GM19238 (cell line): Measurements from ENCODE around the gene POGLUT2.
A peak's percentile ranks its signal among the peaks of the same experiment; 100 is the strongest.

Source experiments
- DNase-seq: peaks from one replicate; pipeline ENCODE4 v3.0.0; 2011; ENCODE audit warnings: low spot score; ENCODE audit not compliant: insufficient read length

POGLUT2 gene

GRCh38 chr13:102798581-102799425 lies at the start of gene POGLUT2, which contains the start of gene BIVM:
Gene POGLUT2 (minus strand): TSS chr13:102798976. CDS start chr13:102798670, 306 bp downstream.
Gene BIVM (plus strand): TSS chr13:102799119. CDS start chr13:102807268, 8,149 bp downstream.
- DNase-seq: peak; percentile 91

DNA sequence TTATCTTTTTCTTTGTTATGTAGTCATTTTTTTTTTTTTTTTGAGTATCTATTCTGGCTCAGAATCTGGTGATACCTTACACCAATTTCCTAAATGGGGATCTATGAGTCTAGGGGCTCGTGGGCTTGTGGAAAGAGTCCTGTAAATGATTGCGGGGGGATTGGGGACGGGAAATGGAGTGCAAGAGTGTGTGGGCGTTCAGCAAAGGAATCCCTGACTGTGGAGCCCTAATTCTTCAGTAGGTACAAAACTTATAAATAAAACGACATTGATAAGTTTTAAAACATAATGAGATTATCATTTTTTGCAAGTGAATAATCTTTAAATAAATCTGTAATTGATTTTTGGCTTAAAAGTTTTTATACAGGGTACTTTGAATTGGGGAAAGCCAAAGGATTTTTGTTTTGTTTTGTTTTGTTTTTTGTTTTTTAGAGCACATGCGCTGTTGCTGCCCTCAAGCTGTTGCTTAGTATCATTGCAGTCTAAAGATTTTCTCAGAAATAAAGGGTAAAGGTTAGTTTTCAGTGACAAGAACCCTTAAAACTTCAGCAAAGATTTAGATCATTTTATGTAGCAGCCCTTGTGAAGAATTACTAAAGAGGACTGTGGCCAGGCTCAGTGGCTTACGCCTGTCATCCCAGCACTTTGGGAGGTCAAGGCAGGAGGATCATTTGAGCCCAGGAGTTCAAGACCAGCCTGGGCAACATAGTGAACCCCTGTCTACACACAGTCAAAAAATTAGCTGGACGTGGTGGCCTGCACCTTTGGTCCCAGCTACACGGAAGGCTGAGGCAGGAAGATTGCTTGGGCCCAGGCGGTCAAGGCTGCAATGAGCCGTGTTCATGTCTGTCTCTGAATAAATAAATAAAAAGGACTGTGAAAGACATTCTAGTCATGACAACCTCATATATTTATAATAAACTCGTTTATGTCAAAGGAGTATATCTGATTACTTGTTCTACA lies 48.8 kb upstream of the POGLUT2 start:
- no peak for DNase-seq

DNA sequence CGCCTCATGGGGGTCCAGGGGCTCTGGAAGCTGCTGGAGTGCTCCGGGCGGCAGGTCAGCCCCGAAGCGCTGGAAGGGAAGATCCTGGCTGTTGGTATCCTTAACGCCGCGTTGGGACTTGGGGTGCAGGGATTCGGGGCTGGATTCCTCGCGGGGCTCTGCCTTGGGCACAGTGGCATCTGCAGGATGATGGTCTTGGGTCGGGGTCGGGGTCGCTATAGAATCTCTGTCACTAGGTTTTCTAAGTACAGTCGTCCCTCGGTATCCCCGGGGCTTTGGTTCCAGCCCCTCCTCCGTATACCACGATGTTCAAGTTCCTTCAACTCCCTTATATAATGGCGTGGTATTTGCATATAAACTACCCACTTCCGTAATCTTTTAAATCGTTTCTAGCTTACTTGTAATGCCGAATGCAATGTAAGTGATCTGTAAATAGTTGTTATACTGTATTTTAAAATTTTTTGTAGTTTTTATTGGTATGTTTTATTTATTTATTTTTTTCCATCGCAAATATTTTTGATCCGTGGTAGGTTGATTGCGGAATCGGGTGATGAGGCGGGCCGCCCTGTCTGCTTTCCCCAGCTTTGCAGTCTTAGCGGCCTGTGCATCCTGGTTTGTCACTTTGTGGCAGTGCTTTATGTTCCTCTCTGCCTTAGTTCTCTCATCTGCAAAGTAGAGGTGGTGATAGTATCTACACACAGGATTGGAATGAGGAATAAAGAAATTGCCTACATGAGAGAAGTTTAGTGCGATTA lies 47.7 kb upstream of the POGLUT2 start:
- no peak for DNase-seq

DNA sequence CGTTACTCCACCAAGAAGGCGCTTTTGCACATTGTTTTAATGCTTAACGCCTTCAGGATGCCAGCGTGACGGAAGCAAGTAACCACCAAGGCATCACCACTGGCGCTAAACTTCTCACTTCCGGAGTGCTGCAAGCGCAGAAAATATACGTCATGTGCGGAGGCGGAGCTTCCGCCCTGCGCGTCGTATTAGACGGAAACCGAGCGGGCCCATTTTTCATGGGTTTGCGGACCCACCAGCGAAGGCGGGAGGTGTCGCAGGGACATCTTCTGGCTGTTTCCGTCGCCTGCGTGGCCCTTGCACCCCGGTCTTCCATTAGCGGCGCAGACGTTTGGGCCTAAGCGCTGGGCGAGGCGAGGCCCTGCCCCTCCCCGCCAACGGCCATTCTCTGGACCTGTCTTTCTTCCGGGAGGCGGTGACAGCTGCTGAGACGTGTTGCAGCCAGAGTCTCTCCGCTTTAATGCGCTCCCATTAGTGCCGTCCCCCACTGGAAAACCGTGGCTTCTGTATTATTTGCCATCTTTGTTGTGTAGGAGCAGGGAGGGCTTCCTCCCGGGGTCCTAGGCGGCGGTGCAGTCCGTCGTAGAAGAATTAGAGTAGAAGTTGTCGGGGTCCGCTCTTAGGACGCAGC lies 47.0 kb upstream of the POGLUT2 start, which contains the start of gene ERCC5:
Gene ERCC5, plus strand, starts transcription at position 403 of the 631 bp plus-strand sequence. CDS start 235 bp downstream, outside the sequence.
- peak; percentile 37 for DNase-seq

GRCh38 chr13:102845289-102845629 lies 46.5 kb upstream of the POGLUT2 start:
- DNase-seq: no peak

DNA sequence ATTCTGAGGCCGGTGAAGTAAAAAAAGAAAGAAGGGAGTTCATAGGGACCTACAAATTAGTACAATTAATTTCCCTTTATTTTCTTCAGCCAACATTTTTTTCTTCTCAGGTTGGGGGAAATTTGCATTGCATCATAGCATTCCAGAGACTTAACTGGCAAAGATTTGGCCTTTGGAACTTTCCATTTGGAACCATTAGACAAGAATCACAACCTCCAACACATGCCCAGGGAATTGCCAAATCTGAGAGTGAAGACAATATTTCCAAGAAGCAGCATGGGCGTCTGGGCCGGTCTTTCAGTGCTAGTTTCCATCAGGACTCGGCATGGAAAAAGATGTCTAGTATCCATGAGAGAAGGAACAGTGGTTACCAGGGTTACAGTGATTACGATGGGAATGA lies 40.7 kb upstream of the POGLUT2 start:
- DNase-seq: no peak

GRCh38 chr13:102838982-102839381 lies 40.2 kb upstream of the POGLUT2 start:
- DNase-seq: no peak

DNA sequence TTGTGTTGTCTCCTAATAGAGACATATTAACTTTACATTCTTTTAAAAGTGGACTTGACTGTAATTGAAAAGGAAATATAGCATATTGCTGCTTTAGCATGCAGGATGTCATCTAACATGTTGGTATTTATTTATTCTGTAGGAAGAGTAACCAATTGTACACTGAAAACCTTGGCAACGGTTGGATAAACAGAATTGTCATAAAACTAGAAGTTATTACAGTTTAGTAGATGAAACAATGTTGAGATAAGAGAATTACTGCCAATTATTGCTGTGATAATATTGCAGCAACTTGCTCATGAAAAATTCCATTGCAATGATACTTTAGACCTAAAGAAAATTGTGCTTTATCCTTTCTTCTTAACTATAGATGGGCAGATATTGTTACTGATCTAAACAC lies 39.5 kb upstream of the POGLUT2 start:
- no peak for DNase-seq

DNA sequence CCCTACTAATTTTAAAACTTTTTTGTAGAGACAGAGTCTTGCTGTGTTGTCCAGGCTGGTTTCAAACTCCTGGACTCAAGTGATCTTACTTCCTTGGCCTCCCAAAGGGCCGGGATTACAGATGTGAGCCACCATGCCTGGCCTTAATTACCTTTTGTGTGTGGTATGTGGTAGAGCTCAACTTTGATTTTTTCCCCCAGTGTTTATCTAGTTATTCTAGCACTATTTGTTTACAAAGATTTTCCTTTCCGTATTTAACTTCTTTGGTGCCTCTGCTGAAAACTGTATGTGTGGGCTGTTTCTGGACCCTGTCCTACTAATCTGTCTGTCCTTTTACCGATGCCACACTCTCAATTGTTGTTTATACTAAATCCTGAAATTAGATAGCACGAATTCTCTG lies 37.7 kb upstream of the POGLUT2 start:
- DNase-seq: no peak

DNA sequence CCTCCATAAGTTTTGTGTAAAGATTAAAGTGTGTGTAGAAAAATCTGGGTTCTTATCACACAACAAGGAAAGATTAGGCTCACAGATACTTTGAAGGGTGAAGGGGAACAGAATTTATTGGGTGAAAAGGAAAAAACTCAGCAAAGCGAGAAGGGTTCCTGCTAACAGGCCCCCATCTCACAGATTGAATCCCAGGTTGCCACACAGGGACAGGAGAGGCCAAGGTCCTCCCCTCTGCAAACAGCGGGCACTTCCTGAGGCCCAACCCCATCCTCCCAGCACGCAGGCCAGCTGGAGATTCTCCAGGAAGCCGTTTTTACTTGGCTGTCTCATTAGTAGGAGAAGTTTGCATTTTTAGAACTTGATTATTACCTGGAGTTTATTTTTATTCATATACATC lies 31.9 kb upstream of the POGLUT2 start:
- no peak for DNase-seq

DNA sequence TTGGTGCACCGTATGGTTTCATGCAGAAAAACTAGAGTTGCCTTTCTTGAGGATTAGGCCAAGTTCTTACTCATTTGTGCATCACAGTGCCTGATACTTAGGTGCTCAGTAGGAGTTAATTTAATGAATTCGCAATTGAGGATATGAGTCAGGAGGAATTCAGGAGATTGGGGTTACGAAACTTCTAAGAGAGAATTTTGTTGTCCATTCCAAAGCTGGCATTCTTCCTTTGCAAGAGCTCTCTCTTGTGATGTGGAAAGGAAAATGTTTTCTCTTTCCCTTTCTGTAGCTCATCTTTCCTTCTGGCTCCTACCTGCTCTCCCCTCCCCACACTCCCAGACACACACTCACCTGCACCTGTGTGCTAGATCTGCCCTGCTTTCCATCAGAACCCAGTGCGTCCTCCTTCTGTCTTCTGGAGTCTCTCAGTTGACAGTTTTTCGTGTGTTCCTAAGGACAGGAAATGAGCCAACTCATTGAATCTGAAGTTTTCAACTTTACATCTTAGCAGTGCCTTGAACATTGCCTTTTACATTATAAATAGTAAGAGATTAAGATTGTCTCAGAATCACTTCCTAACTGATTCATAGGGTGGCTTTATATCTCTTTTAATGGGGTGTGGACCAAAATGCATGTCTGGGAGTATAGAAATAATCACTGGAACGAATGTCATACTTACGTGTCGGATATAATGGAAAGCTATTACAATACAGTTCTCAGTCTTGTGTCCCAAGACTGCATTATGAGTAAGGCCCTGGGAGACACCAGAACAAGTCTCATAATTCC lies 27.3 kb upstream of the POGLUT2 start:
- DNase-seq: no peak

DNA sequence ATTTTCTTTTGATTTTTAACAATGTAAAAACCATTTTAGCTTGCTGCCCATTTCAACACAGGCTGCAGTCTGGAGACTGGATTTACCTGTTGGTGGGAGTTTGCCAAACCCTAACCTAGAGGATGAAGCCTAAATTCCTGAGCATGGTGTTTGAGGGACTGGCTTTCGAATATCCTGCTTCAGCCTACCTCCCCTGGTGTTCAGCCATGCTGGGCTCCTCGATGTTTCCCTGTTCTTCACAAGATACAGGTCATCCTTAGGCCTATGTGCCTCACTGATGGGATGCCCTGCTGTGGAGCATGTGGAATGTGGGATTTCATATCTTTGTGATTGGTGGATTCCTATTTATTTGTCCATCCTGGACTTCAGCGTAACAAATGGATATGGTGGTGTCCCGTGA lies 26.6 kb upstream of the POGLUT2 start:
- DNase-seq: no peak

DNA sequence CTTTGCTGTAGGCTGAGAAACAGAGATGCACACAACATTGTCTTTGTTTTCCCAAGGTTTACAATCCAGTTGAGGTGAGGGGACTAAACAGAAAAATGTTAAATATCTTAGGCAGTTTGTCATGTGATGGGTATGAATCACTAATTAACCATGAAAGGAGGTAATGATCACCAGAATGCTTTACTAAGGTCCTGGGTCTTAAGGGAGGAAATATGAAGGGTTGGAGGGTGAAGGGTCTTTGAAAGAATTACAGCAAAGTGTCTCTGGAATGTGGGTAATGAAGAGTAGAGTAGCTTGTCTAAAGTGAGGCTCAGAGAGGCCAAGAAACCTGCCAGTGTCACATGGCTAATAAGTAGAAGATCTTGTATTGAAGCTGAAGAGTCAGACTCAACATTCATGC lies 19.1 kb upstream of the POGLUT2 start:
- DNase-seq: no peak

DNA sequence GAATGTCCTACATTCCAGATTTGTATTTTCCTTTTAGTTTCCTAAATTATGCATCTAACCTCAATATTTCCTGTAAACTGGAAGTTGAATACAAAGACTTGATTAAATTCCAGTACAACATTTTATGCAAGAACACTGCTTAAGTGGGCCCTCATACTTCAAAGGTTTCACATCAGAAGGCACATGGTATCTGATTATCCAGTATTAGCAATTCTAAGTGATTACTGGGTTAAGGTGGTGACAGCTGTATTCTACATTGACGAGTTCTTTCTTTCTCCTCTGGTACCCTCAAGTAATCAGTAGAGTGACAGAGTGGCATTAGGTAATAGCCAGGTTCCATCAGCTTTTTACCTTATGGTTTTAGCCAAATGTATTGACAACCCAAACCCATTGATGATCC lies 18.5 kb upstream of the POGLUT2 start:
- no peak for DNase-seq

GRCh38 chr13:102816708-102817107 lies 17.9 kb upstream of the POGLUT2 start:
- no peak for DNase-seq

- no peak for DNase-seq
Measured at GRCh38 chr13:102815788-102816187, 17.0 kb upstream of the POGLUT2 start.

GRCh38 chr13:102814793-102815192 lies 16.0 kb upstream of the POGLUT2 start:
- no peak for DNase-seq

- no peak for DNase-seq
Measured at GRCh38 chr13:102814025-102814607, 15.3 kb upstream of the POGLUT2 start.

DNA sequence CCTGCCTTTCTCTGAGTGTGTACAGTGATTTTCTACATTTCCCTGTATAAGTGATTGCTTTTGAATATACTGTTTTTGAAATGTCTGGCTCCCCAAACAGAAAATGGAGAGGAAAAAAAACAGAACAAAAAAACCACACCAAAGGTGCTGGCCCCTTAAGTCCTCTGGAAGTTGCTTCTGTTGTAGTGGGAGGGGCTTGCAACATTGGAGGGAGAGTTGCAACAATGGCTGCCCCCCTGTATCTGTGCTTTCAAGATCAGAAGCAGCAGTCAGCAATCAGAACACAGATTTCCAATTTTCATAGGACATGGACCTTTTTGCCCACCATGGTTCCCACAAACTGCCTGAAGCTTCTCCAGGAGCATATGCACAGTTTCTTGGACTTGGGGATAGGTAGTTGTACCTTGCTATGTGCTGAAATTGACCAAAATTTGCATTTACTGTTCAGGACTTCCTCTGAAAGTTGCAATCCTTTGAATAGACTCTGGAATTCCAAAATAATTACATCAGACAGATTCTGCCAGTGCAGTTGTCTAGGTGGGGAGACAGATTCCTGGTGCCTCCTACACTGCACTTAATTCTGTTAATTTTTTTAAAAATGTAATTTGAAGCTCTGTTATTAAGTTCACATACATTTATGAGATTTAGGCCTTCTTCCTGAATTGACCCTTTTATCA lies 14.0 kb upstream of the POGLUT2 start:
- DNase-seq: no peak
